ENCODE results near the gene PACRGL. TPM values are rescaled to one million over a fixed set of nuclear protein-coding genes. Genes with fewer than 3 reads are reported as not detected.

PACRGL gene
- polyA plus RNA-seq, 2 donors: 5.0 to 7.7 TPM

DNA sequence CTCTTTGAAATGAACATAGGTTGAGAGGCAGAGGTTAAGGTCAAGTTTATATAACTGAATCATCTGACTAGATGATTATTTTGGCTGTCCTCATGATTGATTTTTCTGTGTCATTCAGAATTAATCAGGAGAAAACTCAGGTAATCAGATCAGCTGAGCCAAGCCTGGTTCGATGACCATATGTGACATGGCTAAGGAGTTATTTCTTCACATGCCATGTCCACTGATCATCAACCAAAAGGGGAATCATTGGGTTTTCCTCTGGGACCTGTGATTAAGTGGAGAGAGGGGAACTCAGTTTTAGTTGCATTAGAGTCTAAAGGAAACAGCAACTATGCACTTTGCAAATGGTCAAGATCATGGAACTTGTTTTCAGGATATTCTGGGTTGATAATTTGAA, 20.3 kb upstream of the PACRGL start:
- H3K27ac ChIP-seq (ENCODE audit: low read depth in 2 of 2, low read length in 1 of 2): no peak overlapping the region
- H3K4me1 ChIP-seq (ENCODE audit: control insufficient read depth in 2 of 2, insufficient read depth in 2 of 2, low read length in 1 of 2): no peaks in the 10 kb centered on the region
- no peaks in the 10 kb centered on the region for H3K27me3 ChIP-seq (ENCODE audit: control insufficient read depth in 1 of 2, insufficient read depth in 2 of 2, low read length in 2 of 2)
- no peak overlapping the region for H3K4me3 ChIP-seq (ENCODE audit: low read depth in 1 of 2, low read length in 2 of 2)
- H3K36me3 ChIP-seq (ENCODE audit: control insufficient read depth in 2 of 2, insufficient read depth in 2 of 2, low read length in 1 of 2): no peaks in the 10 kb centered on the region
- WGBS, 2 donors: 57 to 68% methylated on average over 1 of the region's 1 CpG
- H3K9me3 ChIP-seq (ENCODE audit: control insufficient read depth in 2 of 2, insufficient read depth in 1 of 2, low read depth in 1 of 2, low read length in 1 of 2): no peaks in the 10 kb centered on the region

GRCh38 chr4:20680736-20681135, 19.5 kb upstream of the PACRGL start:
- no peaks in the 10 kb centered on the region for H3K4me1 ChIP-seq (ENCODE audit: control insufficient read depth in 2 of 2, insufficient read depth in 2 of 2, low read length in 1 of 2)
- 51% methylated on average over 1 of the region's 1 CpG for WGBS, 2 donors

DNA sequence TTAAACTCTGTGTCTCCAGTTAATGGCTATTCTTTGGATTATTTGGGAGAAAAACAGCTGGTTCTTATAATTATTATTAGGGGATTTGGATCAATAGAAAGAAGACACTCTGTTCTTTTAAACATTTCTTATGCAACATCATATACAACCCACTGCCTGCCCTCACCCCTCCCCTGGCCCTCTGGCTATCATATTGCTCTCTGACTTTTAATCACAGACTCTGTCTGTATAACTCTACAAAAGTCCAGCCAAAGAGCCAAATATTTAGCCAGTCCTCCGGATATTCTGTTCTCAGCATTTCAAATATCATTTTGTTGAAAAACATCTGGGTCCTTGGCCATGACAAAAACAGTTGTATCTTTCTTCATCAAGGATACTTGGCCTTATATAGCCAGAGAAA, 19.0 kb upstream of the PACRGL start:
- Histone ChIP-seq H3K9me3 (ENCODE audit: control insufficient read depth in 2 of 2, insufficient read depth in 1 of 2, low read depth in 1 of 2, low read length in 1 of 2) (no peaks in the 10 kb centered on the region), H3K27me3 (ENCODE audit: control insufficient read depth in 1 of 2, insufficient read depth in 2 of 2, low read length in 2 of 2) (no peaks in the 10 kb centered on the region), H3K4me1 (ENCODE audit: control insufficient read depth in 2 of 2, insufficient read depth in 2 of 2, low read length in 1 of 2) (no peaks in the 10 kb centered on the region), H3K27ac (ENCODE audit: low read depth in 2 of 2, low read length in 1 of 2) (no peak overlapping the region), H3K4me3 (ENCODE audit: low read depth in 1 of 2, low read length in 2 of 2) (no peak overlapping the region), H3K36me3 (ENCODE audit: control insufficient read depth in 2 of 2, insufficient read depth in 2 of 2, low read length in 1 of 2) (no peaks in the 10 kb centered on the region)
- 59 to 74% methylated on average over 1 of the region's 1 CpG for WGBS, 2 donors

More at GRCh38 chr4:20680736-20681135, 19.5 kb upstream of the PACRGL start:
- Histone ChIP-seq H3K27ac (ENCODE audit: low read depth in 2 of 2, low read length in 1 of 2) (no peak overlapping the region), H3K27me3 (ENCODE audit: control insufficient read depth in 1 of 2, insufficient read depth in 2 of 2, low read length in 2 of 2) (no peaks in the 10 kb centered on the region), H3K9me3 (ENCODE audit: control insufficient read depth in 2 of 2, insufficient read depth in 1 of 2, low read depth in 1 of 2, low read length in 1 of 2) (no peaks in the 10 kb centered on the region), H3K4me3 (ENCODE audit: low read depth in 1 of 2, low read length in 2 of 2) (no peak overlapping the region), H3K36me3 (ENCODE audit: control insufficient read depth in 2 of 2, insufficient read depth in 2 of 2, low read length in 1 of 2) (no peaks in the 10 kb centered on the region)

DNA sequence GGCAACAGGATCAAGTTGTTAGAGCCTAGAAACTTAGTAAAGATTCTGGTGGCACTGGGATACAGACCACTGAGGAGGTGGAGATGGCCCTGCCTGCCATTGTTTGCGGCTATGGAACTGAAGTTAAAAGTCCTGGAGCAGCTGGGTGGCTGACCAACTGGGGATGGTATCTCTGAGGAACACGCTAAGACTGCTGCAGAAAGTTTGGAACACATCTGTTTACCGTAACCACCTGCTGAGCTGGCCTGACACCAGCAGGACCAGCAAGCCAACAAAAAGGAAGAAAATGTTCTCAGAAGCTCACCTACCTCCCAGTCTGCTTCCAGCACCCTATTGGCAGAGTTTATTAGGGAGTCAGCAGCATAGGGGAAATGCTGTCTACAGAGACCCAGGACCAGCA, 17.4 kb upstream of the PACRGL start:
- H3K27ac ChIP-seq (ENCODE audit: low read depth in 2 of 2, low read length in 1 of 2): no peak overlapping the region
- no peaks in the 10 kb centered on the region for H3K9me3 ChIP-seq (ENCODE audit: control insufficient read depth in 2 of 2, insufficient read depth in 1 of 2, low read depth in 1 of 2, low read length in 1 of 2)
- no peak overlapping the region for H3K4me3 ChIP-seq (ENCODE audit: low read depth in 1 of 2, low read length in 2 of 2)
- H3K27me3 ChIP-seq (ENCODE audit: control insufficient read depth in 1 of 2, insufficient read depth in 2 of 2, low read length in 2 of 2): no peaks in the 10 kb centered on the region
- H3K36me3 ChIP-seq (ENCODE audit: control insufficient read depth in 2 of 2, insufficient read depth in 2 of 2, low read length in 1 of 2): no peaks in the 10 kb centered on the region
- no peaks in the 10 kb centered on the region for H3K4me1 ChIP-seq (ENCODE audit: control insufficient read depth in 2 of 2, insufficient read depth in 2 of 2, low read length in 1 of 2)
- WGBS, 2 donors: 67 to 68% methylated on average over 3 of the region's 3 CpGs

DNA sequence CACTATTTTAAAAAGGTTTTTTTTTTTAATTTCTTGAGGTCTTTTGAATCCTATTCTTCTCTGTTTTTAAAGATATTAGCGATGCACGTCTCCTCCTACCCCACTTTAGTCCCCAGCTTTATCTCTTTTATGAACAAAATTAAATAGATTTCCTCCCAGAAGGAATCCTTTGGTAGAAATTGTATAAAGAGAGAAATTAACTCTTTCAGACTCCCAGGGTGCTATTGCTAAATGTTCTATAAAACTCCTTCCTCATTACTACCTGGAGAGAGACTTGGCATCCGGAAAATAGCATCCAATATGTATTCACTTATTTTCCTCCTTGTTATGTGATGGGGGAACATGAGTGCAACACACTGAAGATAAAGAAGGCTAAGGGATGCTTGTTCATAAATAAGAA, 16.5 kb upstream of the PACRGL start:
- WGBS, 2 donors: 80 to 82% methylated on average over 3 of the region's 3 CpGs
- Histone ChIP-seq H3K4me3 (ENCODE audit: low read depth in 1 of 2, low read length in 2 of 2) (no peak overlapping the region), H3K4me1 (ENCODE audit: control insufficient read depth in 2 of 2, insufficient read depth in 2 of 2, low read length in 1 of 2) (no peaks in the 10 kb centered on the region), H3K27me3 (ENCODE audit: control insufficient read depth in 1 of 2, insufficient read depth in 2 of 2, low read length in 2 of 2) (no peaks in the 10 kb centered on the region), H3K27ac (ENCODE audit: low read depth in 2 of 2, low read length in 1 of 2) (no peak overlapping the region), H3K36me3 (ENCODE audit: control insufficient read depth in 2 of 2, insufficient read depth in 2 of 2, low read length in 1 of 2) (no peaks in the 10 kb centered on the region), H3K9me3 (ENCODE audit: control insufficient read depth in 2 of 2, insufficient read depth in 1 of 2, low read depth in 1 of 2, low read length in 1 of 2) (no peaks in the 10 kb centered on the region)

DNA sequence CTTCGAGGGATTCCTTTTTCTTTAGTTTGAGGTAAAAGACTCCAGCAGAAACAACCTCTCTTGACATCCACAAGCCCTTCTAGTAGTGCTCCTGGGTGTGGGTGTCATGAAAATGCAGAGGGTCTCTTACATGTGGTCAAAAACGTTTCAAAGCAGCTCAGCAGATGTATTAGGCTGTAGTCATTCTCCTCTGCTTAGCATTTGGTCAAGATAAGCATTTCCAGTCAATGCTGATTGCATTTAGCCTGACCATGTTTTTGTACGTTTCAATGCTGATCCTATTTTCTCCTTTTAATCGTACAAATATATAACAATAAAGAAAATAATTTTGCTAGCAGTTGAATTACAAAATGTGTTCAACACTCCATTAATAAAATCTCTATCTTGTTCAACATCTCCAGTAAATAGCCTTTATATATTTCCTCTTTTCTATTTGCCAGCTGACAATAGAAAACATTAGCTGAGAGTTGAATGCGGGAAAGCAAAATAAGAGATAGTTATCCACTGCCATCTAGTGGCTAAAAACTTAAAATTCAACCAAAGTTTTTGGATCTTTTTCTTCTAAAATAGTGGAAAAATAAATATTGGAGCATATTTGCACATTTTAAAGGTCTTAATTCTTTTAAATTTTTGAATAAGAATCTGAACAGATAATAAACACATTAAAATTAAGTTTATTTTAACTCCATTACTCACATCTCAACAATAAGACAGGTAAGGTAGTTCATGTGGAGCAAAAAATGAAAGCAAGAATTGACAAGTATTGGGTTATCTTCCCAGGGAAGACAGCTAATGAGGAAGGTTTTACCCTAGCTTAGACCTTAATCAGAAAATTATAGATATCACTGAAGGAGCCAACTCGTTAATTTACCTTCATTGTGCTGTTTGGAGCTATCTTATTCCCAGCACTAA, 15.2 kb upstream of the PACRGL start:
- Histone ChIP-seq H3K27me3 (ENCODE audit: control insufficient read depth in 1 of 2, insufficient read depth in 2 of 2, low read length in 2 of 2) (no peaks in the 10 kb centered on the region), H3K9me3 (ENCODE audit: control insufficient read depth in 2 of 2, insufficient read depth in 1 of 2, low read depth in 1 of 2, low read length in 1 of 2) (no peaks in the 10 kb centered on the region), H3K4me3 (ENCODE audit: low read depth in 1 of 2, low read length in 2 of 2) (no peak overlapping the region), H3K36me3 (ENCODE audit: control insufficient read depth in 2 of 2, insufficient read depth in 2 of 2, low read length in 1 of 2) (no peaks in the 10 kb centered on the region), H3K27ac (ENCODE audit: low read depth in 2 of 2, low read length in 1 of 2) (no peak overlapping the region), H3K4me1 (ENCODE audit: control insufficient read depth in 2 of 2, insufficient read depth in 2 of 2, low read length in 1 of 2) (no peaks in the 10 kb centered on the region)
- 27 to 30% methylated on average over 6 of the region's 6 CpGs for WGBS, 2 donors

DNA sequence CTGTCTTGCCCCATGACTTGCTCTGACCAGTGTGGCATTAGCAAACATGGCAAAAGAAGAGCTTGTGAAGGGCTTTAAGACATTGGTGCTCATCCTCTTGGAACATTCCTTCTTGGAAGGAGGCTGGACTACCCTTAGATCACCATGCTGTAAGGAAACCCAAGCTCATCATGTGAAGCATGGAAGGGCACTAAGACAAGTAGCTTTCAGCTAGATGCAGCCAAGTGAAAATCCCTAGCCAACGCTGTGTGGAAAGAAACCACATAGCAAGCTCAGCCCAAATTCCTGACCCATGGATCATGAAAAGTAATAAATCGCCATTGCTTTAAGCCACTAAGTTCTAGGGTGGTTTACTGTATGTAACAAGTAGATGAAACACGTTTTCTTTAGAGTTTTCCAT, 12.4 kb upstream of the PACRGL start:
- Histone ChIP-seq H3K27ac (ENCODE audit: low read depth in 2 of 2, low read length in 1 of 2) (no peak overlapping the region), H3K27me3 (ENCODE audit: control insufficient read depth in 1 of 2, insufficient read depth in 2 of 2, low read length in 2 of 2) (no peaks in the 10 kb centered on the region), H3K36me3 (ENCODE audit: control insufficient read depth in 2 of 2, insufficient read depth in 2 of 2, low read length in 1 of 2) (no peaks in the 10 kb centered on the region), H3K4me1 (ENCODE audit: control insufficient read depth in 2 of 2, insufficient read depth in 2 of 2, low read length in 1 of 2) (no peaks in the 10 kb centered on the region), H3K9me3 (ENCODE audit: control insufficient read depth in 2 of 2, insufficient read depth in 1 of 2, low read depth in 1 of 2, low read length in 1 of 2) (no peaks in the 10 kb centered on the region), H3K4me3 (ENCODE audit: low read depth in 1 of 2, low read length in 2 of 2) (no peak overlapping the region)
- 44 to 50% methylated on average over 3 of the region's 3 CpGs for WGBS, 2 donors

GRCh38 chr4:20696815-20697214, 3.4 kb upstream of the PACRGL start:
- Histone ChIP-seq H3K27me3 (ENCODE audit: control insufficient read depth in 1 of 2, insufficient read depth in 2 of 2, low read length in 2 of 2) (no peaks in the 10 kb centered on the region), H3K4me1 (ENCODE audit: control insufficient read depth in 2 of 2, insufficient read depth in 2 of 2, low read length in 1 of 2) (peaks cover 0 to 2% of the 10 kb centered on the region in 2 donors)
- 83 to 87% methylated on average over 1 of the region's 1 CpG for WGBS, 2 donors

GRCh38 chr4:20698382-20698781, 1.9 kb upstream of the PACRGL start:
- H3K4me3 ChIP-seq (ENCODE audit: low read depth in 1 of 2, low read length in 2 of 2): no peak overlapping the region
- H3K27me3 ChIP-seq (ENCODE audit: control insufficient read depth in 1 of 2, insufficient read depth in 2 of 2, low read length in 2 of 2): no peaks in the 10 kb centered on the region
- no peaks in the 10 kb centered on the region for H3K9me3 ChIP-seq (ENCODE audit: control insufficient read depth in 2 of 2, insufficient read depth in 1 of 2, low read depth in 1 of 2, low read length in 1 of 2)
- peaks cover 0 to 2% of the 10 kb centered on the region in 2 donors for H3K4me1 ChIP-seq (ENCODE audit: control insufficient read depth in 2 of 2, insufficient read depth in 2 of 2, low read length in 1 of 2)
- no peak overlapping the region for H3K27ac ChIP-seq (ENCODE audit: low read depth in 2 of 2, low read length in 1 of 2)
- no peaks in the 10 kb centered on the region for H3K36me3 ChIP-seq (ENCODE audit: control insufficient read depth in 2 of 2, insufficient read depth in 2 of 2, low read length in 1 of 2)
- WGBS, 2 donors: 87 to 94% methylated on average over 4 of the region's 4 CpGs

More at GRCh38 chr4:20696815-20697214, 3.4 kb upstream of the PACRGL start:
- no peak overlapping the region for H3K27ac ChIP-seq (ENCODE audit: low read depth in 2 of 2, low read length in 1 of 2)
- H3K36me3 ChIP-seq (ENCODE audit: control insufficient read depth in 2 of 2, insufficient read depth in 2 of 2, low read length in 1 of 2): no peaks in the 10 kb centered on the region
- no peak overlapping the region for H3K4me3 ChIP-seq (ENCODE audit: low read depth in 1 of 2, low read length in 2 of 2)
- H3K9me3 ChIP-seq (ENCODE audit: control insufficient read depth in 2 of 2, insufficient read depth in 1 of 2, low read depth in 1 of 2, low read length in 1 of 2): no peaks in the 10 kb centered on the region

- H3K27me3 ChIP-seq (ENCODE audit: control insufficient read depth in 1 of 2, insufficient read depth in 2 of 2, low read length in 2 of 2): no peaks in the 10 kb centered on the region
- H3K4me3 ChIP-seq (ENCODE audit: low read depth in 1 of 2, low read length in 2 of 2): no peak overlapping the region
- peaks cover 0 to 2% of the 10 kb centered on the region in 2 donors for H3K4me1 ChIP-seq (ENCODE audit: control insufficient read depth in 2 of 2, insufficient read depth in 2 of 2, low read length in 1 of 2)
- WGBS, 2 donors: 67 to 78% methylated on average over 4 of the region's 4 CpGs
- H3K36me3 ChIP-seq (ENCODE audit: control insufficient read depth in 2 of 2, insufficient read depth in 2 of 2, low read length in 1 of 2): no peaks in the 10 kb centered on the region
- H3K27ac ChIP-seq (ENCODE audit: low read depth in 2 of 2, low read length in 1 of 2): no peak overlapping the region
- no peaks in the 10 kb centered on the region for H3K9me3 ChIP-seq (ENCODE audit: control insufficient read depth in 2 of 2, insufficient read depth in 1 of 2, low read depth in 1 of 2, low read length in 1 of 2)
Observed at GRCh38 chr4:20698820-20699219, 1.4 kb upstream of the PACRGL start.

Data from esophagus (tissue), 2 donors.